ENCODE measurements around the gene RAI1. TPM values are rescaled to one million over a fixed set of nuclear protein-coding genes. Genes with fewer than 3 reads are reported as not detected.

The RAI1 gene
- total and polyA plus RNA-seq, 2 experiments from 2014 or later = 0.87 to 0.89 TPM

- Mint-ChIP-seq H3K27ac (no peak overlapping the region), H3K4me3 (no peak overlapping the region), H3K4me1 (peaks cover 37% of the 10 kb centered on the region), H3K9me3 (no peaks in the 10 kb centered on the region), H3K36me3 (ENCODE audit: low read depth) (no peaks in the 10 kb centered on the region), H3K27me3 (ENCODE audit: insufficient read depth, low read depth, poor library complexity) (peaks cover 8% of the 10 kb centered on the region)
- ATAC-seq (no peak), DNase-seq (ENCODE audit: low spot score) (no peak)
- H3K4me3 ChIP-seq = no peak overlapping the region
- 0 out of 2 replicates have a peak, but pooled peaks cover 6% of the 10 kb centered on the region for H3F3A ChIP-seq (replicated peaks; ENCODE audit: low read depth)
- peaks cover 20% of the 10 kb centered on the region for H3K4me1 ChIP-seq (ENCODE audit: insufficient read depth)
- no peak overlapping the region for H3K4me2 ChIP-seq
- H3K9me2 ChIP-seq (ENCODE audit: insufficient read depth) = no peaks in the 10 kb centered on the region
- TF ChIP-seq, protein P1, sequence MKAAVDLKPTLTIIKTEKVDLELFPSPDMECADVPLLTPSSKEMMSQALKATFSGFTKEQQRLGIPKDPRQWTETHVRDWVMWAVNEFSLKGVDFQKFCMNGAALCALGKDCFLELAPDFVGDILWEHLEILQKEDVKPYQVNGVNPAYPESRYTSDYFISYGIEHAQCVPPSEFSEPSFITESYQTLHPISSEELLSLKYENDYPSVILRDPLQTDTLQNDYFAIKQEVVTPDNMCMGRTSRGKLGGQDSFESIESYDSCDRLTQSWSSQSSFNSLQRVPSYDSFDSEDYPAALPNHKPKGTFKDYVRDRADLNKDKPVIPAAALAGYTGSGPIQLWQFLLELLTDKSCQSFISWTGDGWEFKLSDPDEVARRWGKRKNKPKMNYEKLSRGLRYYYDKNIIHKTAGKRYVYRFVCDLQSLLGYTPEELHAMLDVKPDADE (IDR thresholded peaks at IDR 0.05) = no peak
- TF ChIP-seq REST (IDR thresholded peaks at IDR 0.05; ENCODE audit: unreplicated experiment) (no peak), NANOG (IDR thresholded peaks at IDR 0.05; ENCODE audit: borderline replicate concordance) (no peak), EZH2phosphoT487 (IDR thresholded peaks at IDR 0.05; ENCODE audit: unreplicated experiment) (no peak), POLR2AphosphoS5 (IDR thresholded peaks at IDR 0.05; ENCODE audit: low read depth) (no peak), EZH2 (IDR thresholded peaks at IDR 0.05; ENCODE audit: low read depth, unreplicated experiment) (no peak), ZNF114 (CRISPR knock-in tag; IDR thresholded peaks at IDR 0.05) (no peak), CREB1 (CRISPR knock-in tag; IDR thresholded peaks at IDR 0.05; ENCODE audit: low read depth) (no peak), ZNF331 (CRISPR knock-in tag; IDR thresholded peaks at IDR 0.05; ENCODE audit: low read depth) (no peak), STAT1 (IDR thresholded peaks at IDR 0.05; ENCODE audit: unreplicated experiment) (no peak), JUNB (IDR thresholded peaks at IDR 0.05; ENCODE audit: unreplicated experiment) (no peak)
- TF ChIP-seq, protein P2, sequence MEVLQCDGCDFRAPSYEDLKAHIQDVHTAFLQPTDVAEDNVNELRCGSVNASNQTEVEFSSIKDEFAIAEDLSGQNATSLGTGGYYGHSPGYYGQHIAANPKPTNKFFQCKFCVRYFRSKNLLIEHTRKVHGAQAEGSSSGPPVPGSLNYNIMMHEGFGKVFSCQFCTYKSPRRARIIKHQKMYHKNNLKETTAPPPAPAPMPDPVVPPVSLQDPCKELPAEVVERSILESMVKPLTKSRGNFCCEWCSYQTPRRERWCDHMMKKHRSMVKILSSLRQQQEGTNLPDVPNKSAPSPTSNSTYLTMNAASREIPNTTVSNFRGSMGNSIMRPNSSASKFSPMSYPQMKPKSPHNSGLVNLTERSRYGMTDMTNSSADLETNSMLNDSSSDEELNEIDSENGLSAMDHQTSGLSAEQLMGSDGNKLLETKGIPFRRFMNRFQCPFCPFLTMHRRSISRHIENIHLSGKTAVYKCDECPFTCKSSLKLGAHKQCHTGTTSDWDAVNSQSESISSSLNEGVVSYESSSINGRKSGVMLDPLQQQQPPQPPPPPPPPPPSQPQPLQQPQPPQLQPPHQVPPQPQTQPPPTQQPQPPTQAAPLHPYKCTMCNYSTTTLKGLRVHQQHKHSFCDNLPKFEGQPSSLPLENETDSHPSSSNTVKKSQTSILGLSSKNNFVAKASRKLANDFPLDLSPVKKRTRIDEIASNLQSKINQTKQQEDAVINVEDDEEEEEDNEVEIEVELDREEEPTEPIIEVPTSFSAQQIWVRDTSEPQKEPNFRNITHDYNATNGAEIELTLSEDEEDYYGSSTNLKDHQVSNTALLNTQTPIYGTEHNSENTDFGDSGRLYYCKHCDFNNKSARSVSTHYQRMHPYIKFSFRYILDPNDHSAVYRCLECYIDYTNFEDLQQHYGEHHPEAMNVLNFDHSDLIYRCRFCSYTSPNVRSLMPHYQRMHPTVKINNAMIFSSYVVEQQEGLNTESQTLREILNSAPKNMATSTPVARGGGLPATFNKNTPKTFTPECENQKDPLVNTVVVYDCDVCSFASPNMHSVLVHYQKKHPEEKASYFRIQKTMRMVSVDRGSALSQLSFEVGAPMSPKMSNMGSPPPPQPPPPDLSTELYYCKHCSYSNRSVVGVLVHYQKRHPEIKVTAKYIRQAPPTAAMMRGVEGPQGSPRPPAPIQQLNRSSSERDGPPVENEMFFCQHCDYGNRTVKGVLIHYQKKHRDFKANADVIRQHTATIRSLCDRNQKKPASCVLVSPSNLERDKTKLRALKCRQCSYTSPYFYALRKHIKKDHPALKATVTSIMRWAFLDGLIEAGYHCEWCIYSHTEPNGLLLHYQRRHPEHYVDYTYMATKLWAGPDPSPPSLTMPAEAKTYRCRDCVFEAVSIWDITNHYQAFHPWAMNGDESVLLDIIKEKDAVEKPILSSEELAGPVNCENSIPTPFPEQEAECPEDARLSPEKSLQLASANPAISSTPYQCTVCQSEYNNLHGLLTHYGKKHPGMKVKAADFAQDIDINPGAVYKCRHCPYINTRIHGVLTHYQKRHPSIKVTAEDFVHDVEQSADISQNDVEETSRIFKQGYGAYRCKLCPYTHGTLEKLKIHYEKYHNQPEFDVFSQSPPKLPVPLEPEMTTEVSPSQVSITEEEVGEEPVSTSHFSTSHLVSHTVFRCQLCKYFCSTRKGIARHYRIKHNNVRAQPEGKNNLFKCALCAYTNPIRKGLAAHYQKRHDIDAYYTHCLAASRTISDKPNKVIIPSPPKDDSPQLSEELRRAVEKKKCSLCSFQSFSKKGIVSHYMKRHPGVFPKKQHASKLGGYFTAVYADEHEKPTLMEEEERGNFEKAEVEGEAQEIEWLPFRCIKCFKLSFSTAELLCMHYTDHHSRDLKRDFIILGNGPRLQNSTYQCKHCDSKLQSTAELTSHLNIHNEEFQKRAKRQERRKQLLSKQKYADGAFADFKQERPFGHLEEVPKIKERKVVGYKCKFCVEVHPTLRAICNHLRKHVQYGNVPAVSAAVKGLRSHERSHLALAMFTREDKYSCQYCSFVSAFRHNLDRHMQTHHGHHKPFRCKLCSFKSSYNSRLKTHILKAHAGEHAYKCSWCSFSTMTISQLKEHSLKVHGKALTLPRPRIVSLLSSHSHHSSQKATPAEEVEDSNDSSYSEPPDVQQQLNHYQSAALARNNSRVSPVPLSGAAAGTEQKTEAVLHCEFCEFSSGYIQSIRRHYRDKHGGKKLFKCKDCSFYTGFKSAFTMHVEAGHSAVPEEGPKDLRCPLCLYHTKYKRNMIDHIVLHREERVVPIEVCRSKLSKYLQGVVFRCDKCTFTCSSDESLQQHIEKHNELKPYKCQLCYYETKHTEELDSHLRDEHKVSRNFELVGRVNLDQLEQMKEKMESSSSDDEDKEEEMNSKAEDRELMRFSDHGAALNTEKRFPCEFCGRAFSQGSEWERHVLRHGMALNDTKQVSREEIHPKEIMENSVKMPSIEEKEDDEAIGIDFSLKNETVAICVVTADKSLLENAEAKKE (CRISPR knock-in tag; IDR thresholded peaks at IDR 0.05) = no peak
- TF ChIP-seq, protein P3, sequence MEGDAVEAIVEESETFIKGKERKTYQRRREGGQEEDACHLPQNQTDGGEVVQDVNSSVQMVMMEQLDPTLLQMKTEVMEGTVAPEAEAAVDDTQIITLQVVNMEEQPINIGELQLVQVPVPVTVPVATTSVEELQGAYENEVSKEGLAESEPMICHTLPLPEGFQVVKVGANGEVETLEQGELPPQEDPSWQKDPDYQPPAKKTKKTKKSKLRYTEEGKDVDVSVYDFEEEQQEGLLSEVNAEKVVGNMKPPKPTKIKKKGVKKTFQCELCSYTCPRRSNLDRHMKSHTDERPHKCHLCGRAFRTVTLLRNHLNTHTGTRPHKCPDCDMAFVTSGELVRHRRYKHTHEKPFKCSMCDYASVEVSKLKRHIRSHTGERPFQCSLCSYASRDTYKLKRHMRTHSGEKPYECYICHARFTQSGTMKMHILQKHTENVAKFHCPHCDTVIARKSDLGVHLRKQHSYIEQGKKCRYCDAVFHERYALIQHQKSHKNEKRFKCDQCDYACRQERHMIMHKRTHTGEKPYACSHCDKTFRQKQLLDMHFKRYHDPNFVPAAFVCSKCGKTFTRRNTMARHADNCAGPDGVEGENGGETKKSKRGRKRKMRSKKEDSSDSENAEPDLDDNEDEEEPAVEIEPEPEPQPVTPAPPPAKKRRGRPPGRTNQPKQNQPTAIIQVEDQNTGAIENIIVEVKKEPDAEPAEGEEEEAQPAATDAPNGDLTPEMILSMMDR (conservative IDR thresholded peaks at IDR 0.05; ENCODE audit: low read depth in 2 of 2) = no peak
- H4K20me1 ChIP-seq (replicated peaks; ENCODE audit: insufficient read depth) = no peaks in the 10 kb centered on the region
- no peak overlapping the region for H2AFZ ChIP-seq
- no peak overlapping the region for H3K27ac ChIP-seq (ENCODE audit: low read depth)
- H3K36me3 ChIP-seq (ENCODE audit: insufficient read depth) = no peaks in the 10 kb centered on the region
- no peaks in the 10 kb centered on the region for H3K27me3 ChIP-seq (ENCODE audit: insufficient read depth)
- H3K79me2 ChIP-seq (replicated peaks; ENCODE audit: insufficient read depth) = no peaks in the 10 kb centered on the region
These were observed 73.7 kb downstream of the RAI1 start for GRCh38 chr17:17754719-17755686.

Data from GM23338 (cell line).